Raji (cell line): ENCODE measurements around the gene COL19A1.

ENCODE experiments used
- POLR2A ChIP-seq: IDR thresholded peaks from 2 replicates; pipeline ENCODE4 v1.6.1; 2011; ENCODE audit warnings: low read depth, low read length, control low read depth; ENCODE audit not compliant: insufficient read depth

COL19A1 gene

GRCh38 chr6:69933239-69933638 is 66.9 kb downstream of the COL19A1 start:
- TF ChIP-seq POLR2A, result no peak

- no peak for TF ChIP-seq POLR2A
Observed at GRCh38 chr6:69935079-69935478, 68.7 kb downstream of the COL19A1 start.

GRCh38 chr6:69936674-69937363 is 70.5 kb downstream of the COL19A1 start:
- TF ChIP-seq POLR2A, result no peak

GRCh38 chr6:69937402-69938136 is 71.2 kb downstream of the COL19A1 start:
- no peak for TF ChIP-seq POLR2A

- no peak for TF ChIP-seq POLR2A
Observed at GRCh38 chr6:69942485-69942884, 76.1 kb downstream of the COL19A1 start.

GRCh38 chr6:69945192-69945591 is 78.8 kb downstream of the COL19A1 start:
- TF ChIP-seq POLR2A, result no peak

- TF ChIP-seq POLR2A, result no peak
Observed at GRCh38 chr6:69948479-69949114, 82.2 kb downstream of the COL19A1 start.

GRCh38 chr6:69953491-69953890 is 87.1 kb downstream of the COL19A1 start:
- no peak for TF ChIP-seq POLR2A

- no peak for TF ChIP-seq POLR2A
Observed at GRCh38 chr6:69954733-69955132, 88.4 kb downstream of the COL19A1 start.

GRCh38 chr6:69957985-69958559 is 91.7 kb downstream of the COL19A1 start:
- no peak for TF ChIP-seq POLR2A

GRCh38 chr6:69958978-69959377 is 92.6 kb downstream of the COL19A1 start:
- no peak for TF ChIP-seq POLR2A

GRCh38 chr6:69973138-69973537 is 106.8 kb downstream of the COL19A1 start:
- no peak for TF ChIP-seq POLR2A

GRCh38 chr6:69973763-69974162 is 107.4 kb downstream of the COL19A1 start:
- no peak for TF ChIP-seq POLR2A

GRCh38 chr6:69974193-69974592 is 107.8 kb downstream of the COL19A1 start:
- no peak for TF ChIP-seq POLR2A

- TF ChIP-seq POLR2A, result no peak
Observed at GRCh38 chr6:69976591-69977090, 110.3 kb downstream of the COL19A1 start.
